Sigmoid colon (tissue), 7 donors: ENCODE measurements around the gene C2CD4B. TPM values are rescaled to one million over a fixed set of nuclear protein-coding genes. Genes with fewer than 3 reads are reported as not detected.
A peak's percentile ranks its signal among the peaks of the same experiment; 100 is the strongest.

Experiments
- DNase-seq: peaks from one replicate; pipeline ENCODE4 v3.0.0-alpha.2; 2019
- H3K27ac ChIP-seq, 4 donors: fragments of 200-600 bp; sonication (generic); one replicate each; pipeline ENCODE4 v1.5.1; 2016 to 2019; ENCODE audit warnings: mild to moderate bottlenecking in 1 of 4
- H3K27me3 ChIP-seq, 3 donors: fragments of 200-600 bp; sonication (generic); one replicate each; pipeline ENCODE4 v1.5.1; 2019; ENCODE audit warnings: mild to moderate bottlenecking in 1 of 3
- H3K36me3 ChIP-seq, 4 donors: fragments of 200-600 bp; sonication (generic); one replicate each; pipeline ENCODE4 v1.5.1; 2016 to 2019
- H3K4me1 ChIP-seq, 4 donors: fragments of 200-600 bp; sonication (generic); one replicate each; pipeline ENCODE4 v1.5.1; 2017 to 2019
- H3K4me3 ChIP-seq, 4 donors: fragments of 200-600 bp; sonication (generic); one replicate each; pipeline ENCODE4 v1.5.1; 2017 to 2019; ENCODE audit warnings: mild to moderate bottlenecking in 2 of 4, moderate library complexity in 1 of 4
- H3K9me3 ChIP-seq, 4 donors: fragments of 200-600 bp in 3 of 4; sonication (generic) in 3 of 4; one replicate each; pipeline versions ENCODE4 v1.5.1 to v1.6.1; 2013 to 2019
- EP300 ChIP-seq, 4 donors: sonication (generic); formaldehyde crosslinking; IDR thresholded peaks; one replicate each; pipeline ENCODE4 v1.6.1; 2017; ENCODE audit warnings: antibody characterized with exemption in 4 of 4
- POLR2A ChIP-seq, 2 donors: fragments of 450-650 bp; IDR thresholded peaks; one replicate each; pipeline ENCODE4 v1.6.1; 2016; ENCODE audit warnings: antibody characterized with exemption in 2 of 2, mild to moderate bottlenecking in 2 of 2, moderate library complexity in 2 of 2
- POLR2AphosphoS5 ChIP-seq, 4 donors: sonication (generic); formaldehyde crosslinking; IDR thresholded peaks; one replicate each; pipeline ENCODE4 v1.6.1; 2017; ENCODE audit warnings: antibody characterized with exemption in 4 of 4
- WGBS, 2 donors: extraction: QIAGEN DNeasy Blood & Tissue Kit; methylation state at CpG; one replicate each; pipeline ENCODE4 v1.1.7; 2013; 5-methylcytosine and 5-hydroxymethylcytosine counted together
- intact Hi-C: fragments of 100-400 bp; cut with DNase I; formaldehyde crosslinking; loops from one replicate; pipeline ENCODE4 v1.15.1; 2023
- polyA plus RNA-seq, 3 donors: library from polyadenylated mRNA; stranded (reverse); fragments of 200-250 nt; gene quantifications; one replicate each; pipeline ENCODE4 v1.2.3, GENCODE V29; 2013
- total RNA-seq, 4 donors: library from RNA; depleted of rRNA; stranded (reverse); fragments of >200 nt; gene quantifications; one replicate each; pipeline ENCODE4 v1.1.0, GENCODE V29; 2016
- TF ChIP-seq, protein P1 (sequence below), 4 experiments: fragments of 450-650 bp in 3 of 4; fragments of 200-600 bp in 1 of 4; IDR thresholded peaks; one replicate each; pipeline ENCODE4 v1.5.1; 2016 to 2019; ENCODE audit warnings: antibody characterized with exemption in 4 of 4, mild to moderate bottlenecking in 3 of 4, moderate library complexity in 2 of 4
- donor health status: healthy with polysubstance abuse.
- donor health status: Bipolar disorder and iron deficiency.
- donor health status: healthy.

The C2CD4B gene
- total and polyA plus RNA-seq, 7 donors: 0.60 to 4.6 (median 1.4) TPM; not detected in 1

DNA sequence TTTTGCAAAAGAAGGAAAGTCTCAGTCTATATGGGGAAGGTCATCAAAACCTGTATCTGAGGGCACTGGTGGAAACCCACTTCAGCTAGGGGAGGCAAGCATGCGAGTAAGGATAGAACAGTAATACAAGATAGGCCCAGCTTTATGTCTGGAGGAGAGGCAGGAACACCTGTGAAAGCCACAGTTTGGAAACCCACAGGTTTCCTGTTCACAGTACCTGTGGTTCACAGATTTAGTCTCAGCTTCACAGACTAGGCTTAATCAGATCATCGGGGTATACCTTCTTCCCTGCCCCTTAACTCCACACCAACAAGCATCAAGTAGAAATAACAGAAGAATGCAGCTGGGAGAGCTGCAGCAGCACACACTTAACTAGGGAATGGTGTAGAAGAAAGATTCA is 36.2 kb downstream of the C2CD4B start:
- intact Hi-C loops: no loop called here
- no peaks in the 10 kb centered on the region for H3K36me3 ChIP-seq
- no peak overlapping the region for H3K27ac ChIP-seq
- no peaks in the 10 kb centered on the region for H3K9me3 ChIP-seq
- no peak for DNase-seq
- H3K4me3 ChIP-seq: no peak overlapping the region
- 68 to 88% methylated on average over 2 of the region's 2 CpGs for WGBS, 2 donors
- no peaks in the 10 kb centered on the region for H3K4me1 ChIP-seq
- no peak for TF ChIP-seq POLR2A (IDR thresholded peaks at IDR 0.05)
- no peak for TF ChIP-seq POLR2AphosphoS5 (IDR thresholded peaks at IDR 0.05)
- no peak for TF ChIP-seq EP300 (IDR thresholded peaks at IDR 0.05)
- TF ChIP-seq, protein P1, sequence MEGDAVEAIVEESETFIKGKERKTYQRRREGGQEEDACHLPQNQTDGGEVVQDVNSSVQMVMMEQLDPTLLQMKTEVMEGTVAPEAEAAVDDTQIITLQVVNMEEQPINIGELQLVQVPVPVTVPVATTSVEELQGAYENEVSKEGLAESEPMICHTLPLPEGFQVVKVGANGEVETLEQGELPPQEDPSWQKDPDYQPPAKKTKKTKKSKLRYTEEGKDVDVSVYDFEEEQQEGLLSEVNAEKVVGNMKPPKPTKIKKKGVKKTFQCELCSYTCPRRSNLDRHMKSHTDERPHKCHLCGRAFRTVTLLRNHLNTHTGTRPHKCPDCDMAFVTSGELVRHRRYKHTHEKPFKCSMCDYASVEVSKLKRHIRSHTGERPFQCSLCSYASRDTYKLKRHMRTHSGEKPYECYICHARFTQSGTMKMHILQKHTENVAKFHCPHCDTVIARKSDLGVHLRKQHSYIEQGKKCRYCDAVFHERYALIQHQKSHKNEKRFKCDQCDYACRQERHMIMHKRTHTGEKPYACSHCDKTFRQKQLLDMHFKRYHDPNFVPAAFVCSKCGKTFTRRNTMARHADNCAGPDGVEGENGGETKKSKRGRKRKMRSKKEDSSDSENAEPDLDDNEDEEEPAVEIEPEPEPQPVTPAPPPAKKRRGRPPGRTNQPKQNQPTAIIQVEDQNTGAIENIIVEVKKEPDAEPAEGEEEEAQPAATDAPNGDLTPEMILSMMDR (IDR thresholded peaks at IDR 0.05): no peak
- no peaks in the 10 kb centered on the region for H3K27me3 ChIP-seq

DNA sequence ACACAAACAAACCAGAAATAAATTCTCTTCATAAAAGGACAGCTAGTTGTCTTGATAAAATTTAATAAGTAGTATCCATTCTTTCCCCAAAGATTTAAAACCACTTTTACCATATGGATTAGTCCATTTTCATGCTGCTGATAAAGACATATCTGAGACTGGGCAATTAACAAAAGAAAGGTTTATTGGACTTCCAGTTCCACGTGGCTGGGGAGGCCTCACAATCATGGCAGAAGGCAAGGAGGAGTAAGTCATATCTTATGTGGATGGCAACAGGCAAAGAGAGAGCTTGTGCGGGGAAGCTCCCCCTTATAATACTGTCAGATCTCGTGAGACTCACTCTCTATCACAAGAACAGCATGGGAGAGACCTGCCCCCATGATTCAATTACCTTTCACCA is 38.7 kb downstream of the C2CD4B start:
- WGBS, 2 donors: 71 to 83% methylated on average over 3 of the region's 3 CpGs
- TF ChIP-seq EP300 (IDR thresholded peaks at IDR 0.05) (no peak), POLR2AphosphoS5 (IDR thresholded peaks at IDR 0.05) (no peak), POLR2A (IDR thresholded peaks at IDR 0.05) (no peak)
- TF ChIP-seq, protein P1 (IDR thresholded peaks at IDR 0.05): no peak
- Histone ChIP-seq H3K36me3 (no peaks in the 10 kb centered on the region), H3K27me3 (no peaks in the 10 kb centered on the region), H3K4me1 (no peaks in the 10 kb centered on the region), H3K27ac (no peak overlapping the region), H3K9me3 (no peaks in the 10 kb centered on the region), H3K4me3 (no peak overlapping the region)
- no peak for DNase-seq
- intact Hi-C loops: no loop called here

DNA sequence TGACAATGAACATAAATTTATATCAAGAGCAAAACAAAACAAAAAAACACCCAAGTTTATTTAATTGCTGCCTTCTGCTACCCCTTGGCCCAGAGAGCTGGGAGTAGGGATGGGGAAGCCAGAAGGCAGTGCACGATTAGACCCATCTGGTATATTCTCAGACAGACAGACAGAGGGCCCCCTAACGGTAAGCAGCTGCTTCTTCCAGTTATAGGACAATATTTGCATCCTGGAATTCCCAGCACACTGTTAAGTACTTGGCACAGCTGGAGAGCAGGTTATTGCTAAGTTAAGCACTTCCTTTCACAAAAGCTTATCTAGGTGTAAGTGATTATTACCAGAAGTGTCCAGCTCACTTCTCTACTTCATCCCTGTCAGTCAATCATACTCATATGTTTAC is 39.3 kb downstream of the C2CD4B start:
- intact Hi-C loops: no loop called here
- no peaks in the 10 kb centered on the region for H3K27me3 ChIP-seq
- no peaks in the 10 kb centered on the region for H3K9me3 ChIP-seq
- no peak for TF ChIP-seq EP300 (IDR thresholded peaks at IDR 0.05)
- TF ChIP-seq, protein P1 (IDR thresholded peaks at IDR 0.05): peak in 2 of 4 experiments; percentile 21 to 24
- no peak for TF ChIP-seq POLR2AphosphoS5 (IDR thresholded peaks at IDR 0.05)
- TF ChIP-seq POLR2A (IDR thresholded peaks at IDR 0.05): no peak
- no peak for DNase-seq
- H3K27ac ChIP-seq: no peak overlapping the region
- no peaks in the 10 kb centered on the region for H3K36me3 ChIP-seq
- 8 to 36% methylated on average over 2 of the region's 2 CpGs for WGBS, 2 donors
- H3K4me1 ChIP-seq: no peaks in the 10 kb centered on the region
- no peak overlapping the region for H3K4me3 ChIP-seq

DNA sequence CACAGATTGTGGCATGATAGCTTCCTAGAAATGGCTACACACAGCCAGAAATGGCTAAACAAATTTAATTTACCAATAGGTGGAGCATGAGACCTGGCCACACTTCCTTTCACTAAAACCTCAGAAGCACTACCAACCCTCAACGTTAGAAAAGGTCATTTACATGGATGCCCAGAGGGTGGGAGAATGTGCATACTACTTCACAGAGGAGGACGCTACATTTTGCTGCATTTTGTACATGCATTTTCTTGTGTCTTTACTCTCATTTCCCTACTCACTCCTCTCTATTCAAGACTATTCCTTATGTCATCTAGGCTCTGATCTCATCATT is 40.1 kb downstream of the C2CD4B start:
- DNase-seq: no peak
- H3K9me3 ChIP-seq: no peaks in the 10 kb centered on the region
- H3K4me3 ChIP-seq: no peak overlapping the region
- H3K36me3 ChIP-seq: no peaks in the 10 kb centered on the region
- WGBS, 2 donors: 49 to 55% methylated on average over 2 of the region's 2 CpGs
- no peaks in the 10 kb centered on the region for H3K27me3 ChIP-seq
- intact Hi-C loops: no loop called here
- H3K27ac ChIP-seq: no peak overlapping the region
- TF ChIP-seq, protein P1 (IDR thresholded peaks at IDR 0.05): no peak
- TF ChIP-seq POLR2A (IDR thresholded peaks at IDR 0.05): no peak
- no peak for TF ChIP-seq EP300 (IDR thresholded peaks at IDR 0.05)
- no peak for TF ChIP-seq POLR2AphosphoS5 (IDR thresholded peaks at IDR 0.05)
- H3K4me1 ChIP-seq: no peaks in the 10 kb centered on the region

DNA sequence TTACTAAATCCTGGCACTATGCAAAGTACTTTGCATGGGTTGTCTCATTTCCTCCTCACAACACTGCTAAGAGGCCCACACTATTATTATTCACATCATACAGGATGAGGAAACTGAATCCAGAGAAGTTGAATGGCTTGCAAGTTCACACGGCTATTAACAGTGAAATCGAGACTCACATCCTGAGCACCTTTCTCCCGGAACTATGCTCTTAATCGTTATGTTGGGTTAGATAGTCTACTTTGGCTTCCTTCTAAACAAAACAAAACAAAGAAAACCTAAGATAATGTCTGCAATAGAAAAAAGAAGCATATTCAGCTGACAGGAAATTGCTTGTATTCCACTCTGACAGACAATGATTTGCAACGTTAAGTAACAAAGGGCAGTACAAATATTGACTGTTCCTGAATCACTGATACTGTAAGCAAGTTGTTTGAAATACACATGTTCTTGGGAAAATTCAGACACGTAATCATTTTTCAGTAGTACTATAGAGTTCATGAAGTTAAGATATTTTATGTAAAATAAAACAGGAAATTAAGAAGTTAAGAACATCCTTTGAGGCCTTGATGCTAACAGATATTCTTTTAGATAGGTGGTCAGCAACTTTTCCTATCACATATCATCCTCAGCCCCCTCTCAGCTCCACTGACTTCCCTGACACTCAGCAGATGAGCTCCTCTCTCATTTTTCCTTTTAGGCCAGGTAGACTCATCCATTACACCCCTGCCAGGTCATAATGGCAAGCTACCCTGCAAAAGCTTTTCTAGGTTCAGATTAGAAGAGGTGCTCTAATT is 40.7 kb downstream of the C2CD4B start:
- H3K4me3 ChIP-seq: no peak overlapping the region
- TF ChIP-seq POLR2A (IDR thresholded peaks at IDR 0.05) (no peak), EP300 (IDR thresholded peaks at IDR 0.05) (no peak), POLR2AphosphoS5 (IDR thresholded peaks at IDR 0.05) (no peak)
- TF ChIP-seq, protein P1 (IDR thresholded peaks at IDR 0.05): no peak
- no peak for DNase-seq
- H3K27me3 ChIP-seq: no peaks in the 10 kb centered on the region
- peaks cover 0 to 3% (median 0%) of the 10 kb centered on the region in 4 donors for H3K4me1 ChIP-seq
- no peak overlapping the region for H3K27ac ChIP-seq
- H3K36me3 ChIP-seq: no peaks in the 10 kb centered on the region
- WGBS, 2 donors: 7 to 27% methylated on average over 6 of the region's 6 CpGs
- intact Hi-C loops: no loop called here
- no peaks in the 10 kb centered on the region for H3K9me3 ChIP-seq
